DMS79 treated with DMSO at 0.1 percent for 48 hours (cell line): ENCODE measurements around the gene PRKCZ.

Experiments
- DNase-seq: peaks from one replicate; lab custom pipeline; 2025; lab: John Stamatoyannopoulos, UW

PRKCZ gene

DNA sequence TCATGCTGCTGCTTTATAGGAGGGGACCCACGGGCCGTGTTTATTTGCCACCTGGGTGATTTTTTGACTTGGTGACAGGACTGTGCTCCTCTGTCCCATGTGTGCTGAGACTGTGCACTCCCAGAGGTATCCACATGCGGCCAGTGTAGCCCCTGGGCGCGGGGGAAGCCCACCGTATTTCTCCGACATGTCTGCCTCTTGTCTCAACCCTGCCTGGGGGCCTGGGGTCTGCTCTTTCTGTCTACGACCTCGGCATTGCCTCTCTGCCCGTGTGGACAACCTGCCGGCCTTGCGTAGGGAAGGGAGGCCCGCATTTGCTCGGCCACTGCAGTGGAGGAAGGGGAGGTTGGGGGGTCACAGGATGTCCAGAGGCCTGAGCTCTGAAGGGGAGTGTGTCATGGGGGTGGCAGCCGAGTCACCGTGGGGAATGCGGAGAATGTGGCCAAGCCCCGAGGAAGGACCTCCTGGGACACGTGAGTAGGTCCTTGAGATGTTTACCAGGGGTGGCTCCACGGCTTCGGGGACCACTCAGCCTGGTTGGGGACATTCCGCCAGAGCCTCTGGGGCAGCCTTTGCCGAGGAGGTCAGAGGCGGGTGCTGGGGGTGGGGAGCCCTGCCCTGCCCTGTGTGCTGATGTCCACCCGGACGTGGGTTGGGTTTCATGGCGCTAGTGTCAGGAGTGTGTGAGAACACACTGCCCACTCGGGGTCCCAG lies 11.0 kb downstream of the PRKCZ start:
- DNase-seq: no peak

DNA sequence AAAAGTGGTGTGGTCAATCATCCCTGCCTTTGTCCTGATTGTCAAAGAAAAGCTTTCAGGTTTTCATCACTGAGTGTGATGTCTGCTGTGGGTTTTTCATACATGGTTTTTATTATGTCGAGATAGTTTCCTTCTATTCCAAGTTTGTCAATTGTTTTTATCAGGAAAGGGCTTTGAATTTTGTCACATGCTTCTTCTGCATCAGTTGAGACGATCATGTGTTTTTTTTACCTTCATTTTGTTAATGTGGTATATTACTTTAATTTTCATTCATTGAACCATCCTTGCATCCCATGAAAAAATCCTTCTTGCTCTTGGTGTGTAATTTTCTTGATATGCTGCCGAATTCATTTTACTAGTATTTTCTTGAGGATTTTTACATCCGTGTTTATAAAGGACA lies 15.5 kb downstream of the PRKCZ start:
- no peak for DNase-seq

DNA sequence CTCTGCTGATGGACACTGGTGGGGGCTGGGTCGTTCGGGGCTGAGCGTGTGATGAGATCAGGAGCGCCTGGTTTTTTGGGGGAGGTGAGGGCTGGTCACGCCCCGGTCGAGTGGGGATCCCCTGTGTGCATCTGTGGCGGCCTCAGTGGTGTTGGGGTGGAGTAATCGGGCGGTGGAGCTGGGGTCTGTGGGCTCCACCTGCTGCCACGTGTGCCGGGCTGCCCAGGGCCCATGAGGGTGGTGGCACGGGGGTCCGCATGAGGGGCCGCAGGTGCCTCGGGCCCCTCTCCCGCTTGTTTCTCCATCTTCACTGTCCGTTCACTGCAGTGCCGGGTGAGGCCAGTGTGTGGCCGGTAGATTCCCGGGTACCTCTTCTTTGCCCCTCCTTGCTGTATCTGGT lies 17.2 kb downstream of the PRKCZ start:
- DNase-seq: no peak

DNA sequence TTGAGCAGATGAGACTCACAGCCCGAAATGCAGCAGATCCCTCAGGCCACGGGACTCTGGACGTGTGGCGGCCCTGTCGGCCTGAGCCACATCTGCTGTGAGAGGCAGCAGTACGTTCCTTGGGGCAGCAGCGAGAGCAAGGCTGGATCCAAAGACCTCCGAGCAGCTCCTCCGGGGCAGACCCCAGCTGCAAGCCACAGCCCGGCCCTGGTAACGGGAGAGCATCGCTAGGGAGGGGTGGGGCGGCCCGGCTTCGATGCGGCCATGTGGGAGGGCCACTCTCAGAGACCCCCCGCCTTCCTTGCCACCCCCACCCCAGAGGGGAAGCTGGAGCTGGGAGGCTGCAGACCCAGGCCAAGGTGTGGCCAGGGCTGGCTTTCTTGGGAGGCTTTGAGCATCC lies 17.8 kb downstream of the PRKCZ start:
- no peak for DNase-seq

DNA sequence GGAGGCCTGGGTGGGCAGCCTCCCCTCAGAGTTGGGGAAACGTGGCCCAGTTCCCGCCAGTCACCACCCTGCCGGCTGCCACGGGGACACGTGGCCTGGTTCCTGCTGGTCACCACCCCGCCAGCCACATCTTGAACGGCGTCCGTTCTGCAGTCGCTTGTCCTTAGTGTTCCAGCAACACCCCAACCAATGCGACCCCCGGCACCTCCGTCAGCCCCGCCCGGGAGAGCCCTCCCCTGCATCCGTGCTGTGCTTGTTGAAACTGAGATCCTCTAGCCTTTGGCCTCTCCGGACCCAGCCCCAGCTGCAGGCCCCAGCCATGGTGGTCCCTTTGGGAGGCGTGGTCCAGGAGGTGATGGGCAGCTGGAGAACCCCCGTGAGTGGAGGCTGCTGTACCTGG lies 18.7 kb downstream of the PRKCZ start:
- no peak for DNase-seq

DNA sequence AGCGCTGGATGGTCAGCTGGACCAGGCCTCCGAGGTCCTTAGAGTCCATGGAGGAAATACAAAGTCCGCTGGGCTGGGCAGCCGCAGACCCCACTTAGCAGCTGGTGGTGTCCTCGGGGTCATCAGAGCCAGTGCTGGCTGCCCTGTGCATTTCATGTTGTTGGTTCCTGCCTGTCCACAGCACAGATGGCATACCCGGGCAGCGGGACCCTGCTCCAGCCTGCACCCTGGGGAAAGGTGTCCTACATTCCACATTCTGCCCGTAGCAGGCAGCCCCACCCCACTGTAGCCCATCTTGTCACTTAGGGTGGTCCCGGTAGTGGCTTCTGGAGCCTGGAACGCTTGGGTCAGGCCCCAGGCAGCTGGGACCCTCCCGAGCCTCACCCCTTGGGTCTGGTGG lies 19.8 kb downstream of the PRKCZ start:
- no peak for DNase-seq

DNA sequence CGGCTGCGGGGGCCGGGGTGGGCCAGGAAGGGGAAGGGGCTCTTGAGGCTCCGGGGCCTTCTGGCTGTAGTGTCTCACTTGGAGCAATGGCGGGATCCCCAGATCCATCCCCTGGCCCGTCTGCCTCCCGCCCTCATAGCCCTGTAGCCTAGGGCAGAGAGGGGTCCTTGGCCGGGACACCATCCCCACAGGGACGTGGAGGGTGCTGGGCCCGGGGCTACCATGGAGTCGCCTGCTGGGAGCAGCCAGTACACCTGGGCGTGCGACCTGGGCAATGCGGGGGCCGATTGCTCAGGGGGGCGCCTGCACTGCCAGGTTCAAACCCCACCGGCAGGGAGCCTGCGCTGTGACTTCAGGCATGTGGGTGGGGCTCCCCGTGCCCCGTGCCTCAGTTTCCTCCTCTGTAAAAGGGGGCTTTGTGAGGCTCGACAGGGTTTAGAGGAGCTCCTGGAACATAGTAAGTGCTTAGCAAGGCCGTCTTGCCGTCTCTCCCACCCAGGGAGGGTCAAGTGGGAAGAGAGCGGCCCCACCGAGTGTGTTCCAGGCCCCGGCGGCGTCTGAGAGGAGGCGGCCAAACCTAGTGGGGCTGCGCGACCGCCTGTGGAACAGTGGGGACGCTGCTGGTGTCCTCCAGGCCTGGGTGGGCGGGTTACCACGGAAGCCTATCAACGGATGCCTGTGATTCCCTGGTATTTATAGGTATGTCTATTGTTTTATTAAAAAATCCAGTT lies 20.8 kb downstream of the PRKCZ start:
- DNase-seq: no peak

DNA sequence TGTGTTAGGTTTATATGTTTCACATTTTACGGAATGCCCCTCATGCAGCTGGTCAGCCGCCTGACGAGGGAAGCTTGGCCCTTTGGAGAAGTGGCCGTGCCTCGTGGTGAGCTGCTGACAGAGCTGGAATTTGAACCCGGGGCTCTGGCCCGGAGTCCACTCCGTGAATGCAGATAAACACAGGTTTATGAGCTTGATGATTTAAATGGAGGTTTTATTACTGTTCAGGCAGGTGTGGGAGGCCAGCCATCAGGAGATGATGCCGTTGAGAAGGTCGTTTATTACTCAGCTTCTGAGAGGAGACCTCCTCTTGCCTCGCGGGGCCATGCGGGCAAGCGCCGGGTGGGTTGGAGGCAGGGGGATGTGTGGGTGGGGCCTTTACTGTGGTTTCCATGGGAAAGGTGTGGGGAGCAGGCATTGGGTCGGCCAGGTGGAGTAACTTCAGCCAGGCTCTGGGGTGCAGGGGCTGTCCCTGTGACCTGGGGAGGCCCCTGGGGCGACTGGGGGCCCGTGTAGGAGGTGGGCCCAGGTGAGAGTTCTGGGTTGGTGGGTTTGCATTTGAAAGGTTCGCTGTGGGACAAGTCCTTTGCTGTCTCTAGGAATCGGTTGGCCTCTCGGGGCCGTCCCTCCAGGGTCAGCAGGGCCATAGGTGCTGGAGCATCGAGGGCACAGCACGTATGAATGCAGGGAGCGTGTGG lies 22.0 kb downstream of the PRKCZ start:
- no peak for DNase-seq

DNA sequence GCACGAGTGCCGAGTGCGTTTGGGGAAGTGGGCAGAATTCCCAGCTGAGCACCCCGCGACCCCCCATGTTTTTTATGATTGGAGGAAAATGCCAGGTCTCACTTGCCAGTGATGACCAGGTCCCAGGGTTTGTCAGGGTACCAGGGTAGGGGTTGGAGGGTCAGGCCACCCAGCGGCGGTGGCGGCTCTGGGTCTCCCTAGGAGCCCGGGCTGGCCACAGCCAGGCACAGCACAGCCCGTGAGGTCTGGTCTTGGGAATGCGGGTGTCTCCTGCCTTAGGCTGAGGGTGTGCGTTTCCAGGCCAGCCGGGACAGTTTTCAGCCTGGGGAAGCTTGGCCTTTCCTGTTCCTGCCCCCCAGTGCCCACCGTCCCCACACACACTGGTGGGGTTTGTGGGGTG lies 22.7 kb downstream of the PRKCZ start:
- DNase-seq: no peak

DNA sequence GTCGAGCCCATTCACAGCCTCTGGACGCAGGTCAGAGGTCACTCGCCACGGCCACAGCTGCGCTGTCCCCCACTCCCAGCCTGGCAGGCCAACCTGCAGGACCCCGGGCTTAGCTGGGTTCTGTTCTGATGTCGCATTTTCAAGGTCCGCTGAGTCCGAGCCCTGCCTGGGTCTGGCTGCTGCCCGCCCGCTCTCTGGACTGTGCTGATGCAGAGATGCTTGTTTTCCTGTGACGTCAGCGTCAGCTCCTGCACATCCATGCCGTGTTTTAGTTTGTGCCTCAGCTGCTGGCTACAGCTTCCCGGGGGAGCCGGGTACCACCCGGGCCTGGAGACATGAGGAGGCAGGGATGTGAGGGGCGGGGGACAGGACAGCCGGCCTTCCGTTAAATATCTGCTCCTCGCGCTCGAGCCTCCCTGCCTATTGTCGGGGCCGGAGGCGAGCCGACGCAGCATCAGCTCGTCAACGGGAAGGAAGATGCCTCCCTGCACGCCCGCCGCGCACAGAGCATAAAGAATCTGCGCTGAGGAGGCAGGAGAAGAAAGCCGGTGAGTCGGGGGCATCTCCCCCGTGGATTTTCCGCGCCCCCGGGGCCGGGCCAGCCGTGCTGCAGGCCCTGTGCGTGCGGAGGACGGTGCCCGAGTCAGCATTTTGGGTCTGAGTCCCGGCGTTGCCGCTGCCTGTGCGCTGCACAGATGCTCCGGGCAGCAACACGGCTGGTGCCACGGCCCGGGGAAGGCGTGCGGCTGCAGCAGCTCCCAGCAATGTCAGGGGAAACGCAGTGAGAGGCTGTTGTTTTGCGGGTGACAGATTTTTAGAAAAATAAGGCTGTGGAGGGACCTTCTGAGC lies 23.4 kb downstream of the PRKCZ start:
- DNase-seq: no peak

DNA sequence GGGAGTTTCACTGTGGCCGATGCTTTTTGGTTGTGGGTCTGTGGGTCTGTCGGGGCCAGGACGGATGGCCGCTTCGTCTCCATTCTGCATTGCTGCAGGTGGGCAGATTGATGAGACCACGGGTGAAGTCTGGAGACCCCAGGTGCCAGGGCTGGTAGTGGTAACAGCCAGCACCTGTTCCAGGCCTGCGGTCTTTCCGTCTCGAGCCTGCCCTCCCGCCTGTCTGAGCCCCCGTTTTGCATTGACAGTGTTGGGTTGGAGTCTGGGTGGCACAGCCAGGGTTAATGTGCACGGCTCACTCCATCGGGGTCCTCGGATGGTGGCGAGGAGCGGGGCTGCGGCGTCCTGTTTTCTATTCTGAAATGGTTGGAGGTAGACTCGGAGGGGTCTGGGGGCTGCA lies 24.2 kb downstream of the PRKCZ start:
- DNase-seq: no peak

DNA sequence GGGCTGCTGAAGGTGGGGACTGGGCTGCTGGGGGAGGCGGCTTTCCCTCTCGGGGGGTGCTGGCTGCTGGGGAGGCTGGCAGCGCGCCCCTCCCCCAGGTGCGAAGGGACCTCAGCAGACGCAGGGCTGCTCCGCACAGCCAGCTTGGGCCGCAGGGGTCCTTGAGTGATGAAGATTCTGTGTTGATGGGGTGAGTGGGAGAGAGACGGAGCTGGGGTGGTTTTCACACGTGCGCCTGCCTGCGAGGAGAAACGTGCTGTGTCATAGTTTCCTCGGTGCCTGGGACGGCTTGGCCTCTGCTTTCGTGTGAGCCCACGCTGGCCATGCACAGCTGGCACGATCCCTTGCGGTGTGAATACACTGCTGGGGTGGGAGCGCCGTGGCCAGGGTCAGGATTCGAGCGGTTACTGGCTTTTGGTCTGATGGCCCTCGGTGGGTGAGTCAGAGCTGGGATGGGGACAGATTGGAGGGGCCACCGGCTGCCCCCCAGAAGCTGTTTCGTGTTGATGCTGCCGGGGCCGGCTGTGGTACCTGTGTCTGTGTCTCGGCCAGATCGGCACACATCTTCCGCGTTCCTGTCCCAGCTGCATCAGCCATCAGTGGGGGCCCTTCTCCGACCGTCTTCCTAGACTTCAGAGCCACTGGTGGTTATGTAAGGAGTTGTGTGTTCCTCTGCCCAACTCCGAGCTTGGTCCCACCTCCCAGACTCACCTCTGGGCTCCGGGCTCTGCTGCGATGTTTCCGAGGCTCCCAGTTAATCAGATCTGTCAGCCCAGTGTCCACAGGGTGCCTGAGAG lies 24.9 kb downstream of the PRKCZ start:
- no peak for DNase-seq

DNA sequence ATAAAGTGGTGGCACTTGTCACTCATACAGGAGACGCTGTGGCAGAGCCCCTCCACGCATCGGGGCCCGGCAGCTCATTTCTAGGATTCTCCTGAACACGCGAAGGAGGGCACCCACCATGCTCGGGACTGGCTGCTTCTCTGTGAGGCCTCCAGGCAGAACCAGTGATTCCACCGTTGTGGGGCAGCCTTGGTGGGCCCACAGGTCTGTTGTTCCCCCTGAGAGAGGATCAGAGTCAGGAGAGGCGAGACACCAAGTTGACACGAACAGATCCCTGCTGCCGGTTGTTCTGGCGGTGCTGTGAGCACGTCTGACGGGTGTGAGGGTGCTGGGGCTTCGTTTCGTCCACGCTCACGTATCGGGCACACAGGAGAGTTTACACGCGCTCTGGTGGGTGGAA lies 26.6 kb downstream of the PRKCZ start:
- DNase-seq: no peak

DNA sequence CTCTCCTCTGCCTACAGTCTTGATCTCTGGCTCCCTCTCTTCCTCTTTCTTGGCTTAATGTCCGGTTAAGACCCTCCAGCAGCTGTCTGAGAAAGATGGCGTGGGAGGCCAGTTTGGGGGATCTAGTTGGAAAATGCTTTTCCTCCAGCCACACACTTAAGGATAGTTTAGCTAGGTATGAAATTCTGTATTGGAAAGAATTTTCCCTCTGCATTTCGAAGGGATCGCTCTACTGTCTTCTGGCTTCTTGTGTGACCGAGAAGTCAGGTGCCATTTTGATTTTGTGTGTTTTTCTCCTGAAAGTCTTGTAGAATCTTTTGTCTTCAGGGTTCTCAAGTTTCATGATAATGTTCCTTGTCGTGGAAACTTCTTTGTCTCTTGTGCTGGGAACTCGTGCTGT lies 28.0 kb downstream of the PRKCZ start:
- DNase-seq: no peak

DNA sequence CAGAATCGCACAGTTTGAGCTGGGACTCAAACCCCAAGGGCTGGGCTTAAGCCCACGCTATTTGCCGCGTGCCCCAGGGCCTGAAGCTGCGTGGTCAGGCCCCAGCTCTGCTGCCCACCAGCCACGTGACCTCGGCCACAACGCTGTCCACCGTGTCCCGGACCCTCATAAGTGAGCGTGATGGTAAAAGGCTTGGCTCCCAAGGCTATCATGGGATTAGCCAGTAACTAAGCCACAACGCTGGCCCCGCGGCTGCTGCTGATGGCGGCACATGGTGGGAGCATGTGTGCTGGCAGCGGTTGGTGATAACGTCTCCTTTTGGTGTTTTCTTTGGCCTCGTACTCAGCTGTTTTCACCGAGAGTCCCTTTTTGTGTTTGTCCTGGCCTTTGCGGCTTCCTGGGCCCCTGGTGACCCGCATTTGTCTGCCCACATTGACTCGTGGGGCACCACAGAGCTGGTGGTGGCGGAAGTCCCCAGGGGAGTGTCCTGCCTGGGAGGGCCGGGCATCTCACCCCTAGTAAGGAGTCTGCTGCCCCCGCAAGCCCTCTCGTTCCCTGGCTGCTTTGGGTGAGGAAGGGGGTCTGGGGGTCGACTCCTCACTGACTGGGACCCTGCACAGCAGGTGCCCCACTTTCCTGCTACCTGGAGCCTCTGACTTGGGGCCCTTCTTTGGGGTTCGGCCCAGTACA lies 29.3 kb downstream of the PRKCZ start:
- DNase-seq: no peak

DNA sequence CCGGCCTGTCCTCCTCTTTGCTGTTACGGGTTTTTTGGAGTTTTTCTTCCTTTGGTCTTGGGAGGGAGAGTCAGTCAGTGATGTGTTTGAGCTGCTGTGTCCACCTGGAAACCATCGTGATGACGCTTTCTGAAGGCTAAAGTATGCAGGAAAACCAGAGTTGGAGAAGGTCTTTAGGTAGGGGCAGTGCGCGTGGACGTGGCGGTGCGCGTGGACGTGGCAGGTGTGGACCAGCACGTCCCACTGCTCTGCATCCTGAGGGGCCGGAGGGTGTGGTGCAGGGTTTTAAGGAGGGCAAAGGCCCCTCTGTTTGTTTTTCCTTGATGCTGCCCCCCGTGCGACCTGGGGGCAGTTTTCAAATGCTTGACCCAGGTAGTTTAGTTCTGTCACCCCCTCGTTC lies 29.9 kb downstream of the PRKCZ start:
- DNase-seq: no peak

DNA sequence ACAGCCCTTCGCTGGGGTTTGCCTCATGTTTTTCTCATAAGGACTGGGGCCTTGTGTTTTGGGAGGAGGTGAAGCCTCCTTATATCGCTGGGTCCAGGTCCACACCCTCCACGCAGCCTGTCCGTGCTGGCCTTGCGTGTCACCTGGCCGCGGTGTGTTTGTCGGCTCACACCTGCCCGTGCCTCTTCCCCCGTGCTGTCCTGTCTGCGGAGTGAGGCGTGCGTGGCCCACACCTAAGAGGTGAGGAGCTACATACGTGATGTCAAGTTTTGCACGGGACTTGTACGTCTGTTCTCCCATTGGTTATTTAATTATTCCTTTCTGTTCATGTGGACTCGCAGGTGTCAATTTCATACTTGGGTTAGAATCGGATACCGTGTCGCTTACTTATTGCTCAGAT lies 30.7 kb downstream of the PRKCZ start:
- no peak for DNase-seq

DNA sequence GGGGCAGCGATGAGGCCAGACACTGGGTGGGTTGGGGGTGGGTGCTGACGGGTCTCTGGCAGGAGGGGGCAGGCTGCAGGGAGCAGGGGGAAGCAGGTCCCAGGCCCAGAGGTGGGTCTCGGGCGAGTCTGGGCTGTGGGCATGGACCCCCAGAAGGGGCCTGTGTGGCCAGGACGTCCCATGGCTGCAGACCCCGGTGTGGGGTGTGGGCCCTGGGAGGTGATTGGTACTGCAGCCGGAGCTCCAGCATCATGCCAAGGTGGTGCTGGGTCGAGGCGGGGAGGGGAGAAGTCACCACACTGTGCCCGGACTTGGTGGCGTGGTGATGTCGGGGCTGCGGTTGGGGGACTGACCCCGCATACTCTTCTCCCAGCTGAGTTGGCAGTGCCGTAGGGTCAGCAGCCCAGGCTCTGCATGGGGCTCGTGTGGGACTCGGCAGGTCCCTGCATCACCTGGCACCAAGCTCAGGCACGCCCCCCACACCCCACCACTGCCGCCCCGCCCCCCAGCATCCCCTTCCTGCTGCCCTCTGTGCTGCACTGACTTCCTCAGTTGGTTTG lies 31.2 kb downstream of the PRKCZ start:
- no peak for DNase-seq

DNA sequence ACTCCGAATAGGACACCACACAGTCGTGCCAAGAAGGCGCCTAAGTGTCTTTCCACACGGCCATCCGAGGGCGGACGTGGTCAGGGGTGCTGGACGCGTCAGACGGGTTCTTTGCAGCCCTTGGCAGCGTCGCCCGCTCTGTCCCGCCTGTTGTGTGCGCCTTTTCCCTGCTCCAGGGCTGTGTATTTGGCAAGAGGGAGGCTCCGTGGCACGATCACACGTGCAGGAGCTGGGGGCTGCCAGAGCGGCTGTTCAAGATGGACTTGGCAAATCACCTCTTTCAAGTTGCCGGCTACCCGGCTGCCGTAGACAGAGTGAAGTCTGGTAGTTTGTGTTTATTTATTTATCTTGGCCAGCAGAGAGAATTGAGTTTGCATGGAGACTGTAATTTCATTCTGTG lies 31.9 kb downstream of the PRKCZ start:
- DNase-seq: no peak

DNA sequence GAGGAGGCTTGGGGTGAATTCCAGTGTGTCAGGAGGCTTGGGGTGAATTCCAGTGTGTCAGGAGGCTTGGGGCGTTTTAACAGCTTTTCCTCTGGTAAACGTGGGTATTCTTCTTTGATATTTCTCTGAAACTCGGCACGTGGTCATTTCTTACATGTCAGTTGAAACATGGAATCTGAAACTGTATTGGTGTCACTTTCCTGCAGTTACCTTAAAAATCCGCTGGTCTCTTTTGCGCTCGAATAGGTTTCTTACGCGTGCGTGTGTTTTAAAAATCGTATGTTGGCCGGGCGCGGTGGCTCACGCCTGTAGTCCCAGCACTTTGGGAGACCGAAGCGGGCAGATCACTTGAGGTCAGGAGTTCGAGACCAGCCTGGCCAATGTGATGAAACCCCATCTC lies 33.5 kb downstream of the PRKCZ start:
- no peak for DNase-seq

DNA sequence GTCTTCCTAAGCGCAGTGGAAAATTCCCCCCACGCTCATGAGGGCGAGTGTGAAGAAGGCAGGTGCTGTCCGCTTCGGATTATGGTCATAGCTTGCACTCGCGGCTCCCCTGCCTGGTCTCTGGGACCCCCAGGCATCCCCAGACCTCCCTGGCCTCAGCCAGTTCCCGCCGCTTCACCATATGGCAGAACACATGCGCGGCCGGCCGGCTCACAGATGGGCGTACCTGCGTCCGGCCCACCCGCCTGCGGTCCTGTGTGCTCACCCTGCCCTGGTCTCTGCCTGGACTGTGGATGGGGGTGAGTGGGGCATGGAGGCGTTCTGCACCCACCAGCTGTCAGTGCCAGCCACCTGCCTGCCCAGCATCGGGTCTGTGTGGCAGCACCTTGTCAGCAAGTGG lies 34.1 kb downstream of the PRKCZ start:
- DNase-seq: no peak
